ENCODE data around the gene CNTNAP2.

DNA sequence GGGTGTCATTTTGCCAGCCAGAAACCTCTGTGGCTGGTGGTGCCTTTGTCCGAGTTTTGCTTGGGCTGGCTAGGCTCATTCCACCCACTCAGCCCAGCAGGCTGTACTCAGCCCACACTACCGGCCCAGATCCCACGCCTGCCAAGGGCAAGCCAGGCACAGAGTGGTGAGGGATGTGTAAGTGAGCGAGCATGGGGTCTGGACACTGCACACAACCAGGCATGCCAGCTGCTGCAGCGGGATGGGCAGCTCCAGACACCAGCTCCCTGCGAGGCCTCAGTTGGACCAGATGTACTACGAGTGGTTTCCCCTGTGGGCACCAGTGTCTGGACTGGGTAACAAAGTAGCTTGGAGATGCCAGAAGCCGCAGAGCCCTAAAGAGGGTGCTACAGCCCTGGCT is 2339.8 kb downstream of the CNTNAP2 start:
- TF ChIP-seq LEF1 (IDR thresholded peaks at IDR 0.05; ENCODE audit: borderline replicate concordance) (no peak), FOXA1 (IDR thresholded peaks at IDR 0.05) (no peak), CTBP1 (IDR thresholded peaks at IDR 0.05; ENCODE audit: borderline replicate concordance) (no peak), HDGF (IDR thresholded peaks at IDR 0.05; ENCODE audit: borderline replicate concordance) (no peak), FOXM1 (IDR thresholded peaks at IDR 0.05; ENCODE audit: borderline replicate concordance) (no peak), SUZ12 (IDR thresholded peaks at IDR 0.05) (no peak)
